ENCODE measurements around the gene TMEM231. TPM values are rescaled to one million over a fixed set of nuclear protein-coding genes. Genes with fewer than 3 reads are reported as not detected.
"Not testable (repeated sequence)": the region's sequence is repeated elsewhere in the genome, so short reads cannot be mapped to it uniquely, and the experiment has no call there.

TMEM231 gene
- total and polyA plus RNA-seq, 2 donors (not counting 3 experiments of a cell fraction or from before 2014, with no cell fraction given): 10.0 to 35.8 TPM

- Histone ChIP-seq H3K36me3 (ENCODE audit: control insufficient read depth in 2 of 2, extremely low read depth in 1 of 2, insufficient read depth in 2 of 2, low read length in 2 of 2) (no peaks in the 10 kb centered on the region), H3K79me2 (ENCODE audit: control insufficient read depth, insufficient read depth, low read length) (no peaks in the 10 kb centered on the region), H3K27me3 (ENCODE audit: control insufficient read depth in 2 of 2, insufficient read depth in 2 of 2, low read length in 2 of 2) (no peaks in the 10 kb centered on the region), H2AFZ (ENCODE audit: low read depth, low read length) (no peak overlapping the region), H4K20me1 (replicated peaks; ENCODE audit: control insufficient read depth, extremely low read depth, insufficient read depth, low read length) (no peaks in the 10 kb centered on the region), H3K4me2 (ENCODE audit: insufficient read depth, low read length) (no peak overlapping the region), H3K9me1 (replicated peaks; ENCODE audit: control insufficient read depth, extremely low read depth, insufficient read depth, low read length) (no peaks in the 10 kb centered on the region), H3K9ac (replicated peaks; ENCODE audit: extremely low read depth, insufficient read depth, low read length) (no peak overlapping the region), H3K27ac (ENCODE audit: insufficient read depth, low read depth, low read length) (no peak overlapping the region), H3K4me3 (replicated peaks in 1 of 3; ENCODE audit: insufficient read depth in 1 of 3, low read depth in 1 of 3, low read length in 3 of 3) (no peak overlapping the region), H3K4me1 (ENCODE audit: control insufficient read depth, extremely low read depth, insufficient read depth, low read length) (peaks cover 6% of the 10 kb centered on the region), H3K9me3 (replicated peaks; ENCODE audit: control insufficient read depth, insufficient read depth, low read length) (no peaks in the 10 kb centered on the region)
- no peak for FAIRE-seq
- ChIA-PET CTCF (interaction anchor here (2.3 kb wide), 1 partner anchor 14 kb away, joined by 8 read pairs; no protein-coding TSS in a partner anchor), POLR2A (no interaction called here)
- dilution Hi-C loops (cut with MboI; ENCODE audit: extremely low pct_ligation_motif_present, low sequenced_read_pairs): no loop called here
- BruUV-seq (replicated peaks): no TSS peak
- intact Hi-C loops (cut with micrococcal nuclease): no loop called here
- TF ChIP-seq POLR2A (IDR thresholded peaks at IDR 0.05; ENCODE audit: low read depth, low read length) (no peak), MYC (IDR thresholded peaks at IDR 0.05; ENCODE audit: low read depth, low read length) (no peak), GATA2 (IDR thresholded peaks at IDR 0.05; ENCODE audit: insufficient read depth, insufficient read length, low read depth, low read length) (no peak), CTCF (IDR thresholded peaks at IDR 0.05; ENCODE audit: extremely low read depth in 1 of 2, insufficient read depth in 1 of 2, low read depth in 1 of 2, low read length in 2 of 2) (no peak), EZH2 (IDR thresholded peaks at IDR 0.05; ENCODE audit: borderline replicate concordance, low read depth, low read length, severe bottlenecking) (no peak), FOS (IDR thresholded peaks at IDR 0.05; ENCODE audit: borderline replicate concordance, insufficient read depth, low read length) (no peak), POLR2AphosphoS5 (IDR thresholded peaks at IDR 0.05; ENCODE audit: insufficient read depth, low read depth, low read length) (no peak), JUN (IDR thresholded peaks at IDR 0.05; ENCODE audit: borderline replicate concordance, insufficient read depth, insufficient read length, low read depth) (no peak)
- TF ChIP-seq, protein P1, sequence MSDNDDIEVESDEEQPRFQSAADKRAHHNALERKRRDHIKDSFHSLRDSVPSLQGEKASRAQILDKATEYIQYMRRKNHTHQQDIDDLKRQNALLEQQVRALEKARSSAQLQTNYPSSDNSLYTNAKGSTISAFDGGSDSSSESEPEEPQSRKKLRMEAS (IDR thresholded peaks at IDR 0.05; ENCODE audit: insufficient read depth, insufficient read length): no peak
- no peak for DNase-seq (ENCODE audit: low read depth, low spot score)
These were observed 53.0 kb downstream of the TMEM231 start for GRCh38 chr16:75502916-75503605.

GRCh38 chr16:75501820-75502219 lies 54.2 kb downstream of the TMEM231 start:
- DNase-seq (ENCODE audit: low read depth, low spot score); H4K20me1 ChIP-seq (replicated peaks; ENCODE audit: control insufficient read depth, extremely low read depth, insufficient read depth, low read length); intact Hi-C loops (cut with micrococcal nuclease); H3K79me2 ChIP-seq (ENCODE audit: control insufficient read depth, insufficient read depth, low read length); H3K36me3 ChIP-seq (ENCODE audit: control insufficient read depth in 2 of 2, extremely low read depth in 1 of 2, insufficient read depth in 2 of 2, low read length in 2 of 2); H3K9me1 ChIP-seq (replicated peaks; ENCODE audit: control insufficient read depth, extremely low read depth, insufficient read depth, low read length); H3K27me3 ChIP-seq (ENCODE audit: control insufficient read depth in 2 of 2, insufficient read depth in 2 of 2, low read length in 2 of 2); H3K4me2 ChIP-seq (ENCODE audit: insufficient read depth, low read length); FAIRE-seq; BruUV-seq (replicated peaks); H3K27ac ChIP-seq (ENCODE audit: insufficient read depth, low read depth, low read length); H3K4me3 ChIP-seq (replicated peaks in 1 of 3; ENCODE audit: insufficient read depth in 1 of 3, low read depth in 1 of 3, low read length in 3 of 3); dilution Hi-C loops (cut with MboI; ENCODE audit: extremely low pct_ligation_motif_present, low sequenced_read_pairs); CTCF ChIA-PET; H2AFZ ChIP-seq (ENCODE audit: low read depth, low read length); H3K9me3 ChIP-seq (replicated peaks; ENCODE audit: control insufficient read depth, insufficient read depth, low read length); H3K9ac ChIP-seq (replicated peaks; ENCODE audit: extremely low read depth, insufficient read depth, low read length); H3K4me1 ChIP-seq (ENCODE audit: control insufficient read depth, extremely low read depth, insufficient read depth, low read length): not testable (repeated sequence)
- POLR2A ChIA-PET: interaction anchor here (0.6 kb wide), 1 partner anchor 57 kb away, joined by 5 read pairs; no protein-coding TSS in a partner anchor
